Body of pancreas (tissue), 4 donors: ENCODE measurements around the gene WDR37.

Source experiments
- POLR2A ChIP-seq, 3 donors: fragments of 450-650 bp; IDR thresholded peaks; one replicate each; pipeline ENCODE4 v1.6.1; 2016; ENCODE audit warnings: antibody characterized with exemption in 3 of 3, mild to moderate bottlenecking in 2 of 3
- TF ChIP-seq, protein P1 (sequence below), 7 experiments: fragments of 450-650 bp in 4 of 7; fragments of 200-600 bp in 3 of 7; sonication (generic) in 3 of 7; IDR thresholded peaks; one replicate each; pipeline ENCODE4 v1.5.1; 2016 to 2019; ENCODE audit warnings: antibody characterized with exemption in 7 of 7

DNA sequence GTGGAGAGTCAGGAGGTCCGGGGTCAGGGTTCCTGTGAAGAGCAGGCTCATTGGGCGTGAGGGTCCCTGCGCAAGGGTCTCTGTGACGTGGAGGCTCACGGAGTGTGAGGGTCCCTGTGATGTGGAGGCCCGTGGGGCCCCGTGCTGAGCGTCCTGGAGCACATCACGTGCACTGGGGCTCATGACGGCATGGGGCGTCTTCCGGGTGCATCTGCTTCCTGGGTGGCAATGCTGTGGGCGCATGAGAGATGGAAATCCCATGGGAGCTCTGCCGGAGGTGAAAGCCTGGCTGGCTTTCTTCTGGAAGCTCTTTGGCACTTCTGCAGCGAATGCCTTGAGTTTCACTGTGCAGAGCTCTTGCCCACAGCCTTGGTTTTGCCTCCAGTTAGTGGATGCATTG, 71.4 kb downstream of the WDR37 start:
- TF ChIP-seq, protein P1, sequence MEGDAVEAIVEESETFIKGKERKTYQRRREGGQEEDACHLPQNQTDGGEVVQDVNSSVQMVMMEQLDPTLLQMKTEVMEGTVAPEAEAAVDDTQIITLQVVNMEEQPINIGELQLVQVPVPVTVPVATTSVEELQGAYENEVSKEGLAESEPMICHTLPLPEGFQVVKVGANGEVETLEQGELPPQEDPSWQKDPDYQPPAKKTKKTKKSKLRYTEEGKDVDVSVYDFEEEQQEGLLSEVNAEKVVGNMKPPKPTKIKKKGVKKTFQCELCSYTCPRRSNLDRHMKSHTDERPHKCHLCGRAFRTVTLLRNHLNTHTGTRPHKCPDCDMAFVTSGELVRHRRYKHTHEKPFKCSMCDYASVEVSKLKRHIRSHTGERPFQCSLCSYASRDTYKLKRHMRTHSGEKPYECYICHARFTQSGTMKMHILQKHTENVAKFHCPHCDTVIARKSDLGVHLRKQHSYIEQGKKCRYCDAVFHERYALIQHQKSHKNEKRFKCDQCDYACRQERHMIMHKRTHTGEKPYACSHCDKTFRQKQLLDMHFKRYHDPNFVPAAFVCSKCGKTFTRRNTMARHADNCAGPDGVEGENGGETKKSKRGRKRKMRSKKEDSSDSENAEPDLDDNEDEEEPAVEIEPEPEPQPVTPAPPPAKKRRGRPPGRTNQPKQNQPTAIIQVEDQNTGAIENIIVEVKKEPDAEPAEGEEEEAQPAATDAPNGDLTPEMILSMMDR (IDR thresholded peaks at IDR 0.05), result no peak
- no peak for TF ChIP-seq POLR2A (IDR thresholded peaks at IDR 0.05)
